HCT116 (cell line): Measurements from ENCODE around the gene ZNF239. TPM values are rescaled to one million over a fixed set of nuclear protein-coding genes. Genes with fewer than 3 reads are reported as not detected.

Source experiments
- ATAC-seq: fragments of 200-7000 bp; cut with Tn5 transposase; 2 replicates; pipeline ENCODE4 v1.9.1; 2020; ENCODE audit warnings: mild to moderate bottlenecking, moderate library complexity
- BruUV-seq: library from RNA; stranded (reverse); fragments of 400-500 nt; replicated peaks from 2 replicates; lab custom pipeline; 2021; lab: Mats Ljungman, UMichigan
- CTCF ChIA-PET: fragments of 300-600 bp; sonication (Branson Sonifier 250); formaldehyde crosslinking; loops from one replicate; lab custom pipeline; 2021; ENCODE audit warnings: antibody characterized with exemption; lab: Charles Lee
- POLR2A ChIA-PET: fragments of 300-600, 350-600 bp; sonication (Branson Sonifier 250); formaldehyde crosslinking; loops from one replicate; lab custom pipeline; 2021; ENCODE audit warnings: antibody characterized with exemption; lab: Charles Lee
- RAD21 ChIA-PET, 2 experiments: fragments of 300-600 bp; sonication (Branson Sonifier 250); formaldehyde crosslinking; loops; one replicate each; lab custom pipeline; 2023; ENCODE audit warnings: low total read pairs in 2 of 2; ENCODE audit not compliant: uncharacterized antibody in 2 of 2, unreplicated experiment in 2 of 2, low non-redundant PET in 1 of 2; lab: Charles Lee
- DNase-seq: peaks from one replicate; pipeline ENCODE4 v3.0.0-alpha.2; 2010; ENCODE audit warnings: low read depth, low spot score
- H2AFZ ChIP-seq: fragments of 200-600 bp; shearing (Covaris generic), sonication (generic); 2 replicates; pipeline ENCODE4 v1.6.1; 2017; ENCODE audit warnings: low read depth, mixed run types, mixed read lengths, antibody characterized with exemption, low read length; ENCODE audit not compliant: poor library complexity, severe bottlenecking
- H3K27ac ChIP-seq: 2 replicates; pipeline ENCODE4 v1.5.1; 2012; ENCODE audit warnings: low read depth, low read length
- H3K27me3 ChIP-seq: fragments of 200-600 bp; sonication (generic); 2 replicates; pipeline ENCODE4 v1.6.1; 2016; ENCODE audit warnings: mixed run types, low read length, mixed read lengths; ENCODE audit not compliant: insufficient read depth
- H3K36me3 ChIP-seq, 2 experiments: fragments of 200-500 bp in 1 of 2; fragments of 200-600 bp in 1 of 2; sonication (Bioruptor generic) in 1 of 2; sonication (generic) in 1 of 2; 2 replicates each; pipeline versions ENCODE4 v1.5.1 to v1.6.1; 2014 to 2016; ENCODE audit warnings: low read length in 2 of 2, inconsistent platforms in 1 of 2, mixed read lengths in 1 of 2, mixed run types in 1 of 2; ENCODE audit not compliant: insufficient read depth in 2 of 2, control insufficient read depth in 1 of 2
- H3K4me1 ChIP-seq, 2 experiments: fragments of 200-600 bp in 1 of 2; sonication (generic) in 1 of 2; 2 replicates each; pipeline versions ENCODE4 v1.5.1 to v1.6.1; 2012 to 2017; ENCODE audit warnings: low read length in 2 of 2, inconsistent platforms in 1 of 2, mild to moderate bottlenecking in 1 of 2, mixed read lengths in 1 of 2, mixed run types in 1 of 2, moderate library complexity in 1 of 2; ENCODE audit not compliant: insufficient read depth in 2 of 2, control insufficient read depth in 1 of 2
- H3K4me2 ChIP-seq: fragments of 200-600 bp; sonication (generic); 2 replicates; pipeline ENCODE4 v1.6.1; 2017; ENCODE audit warnings: mixed run types, low read length, mixed read lengths
- H3K4me3 ChIP-seq, 2 experiments: fragments of 200-600 bp in 1 of 2; sonication (generic) in 1 of 2; replicated peaks in 1 of 2; 2 replicates each; pipeline ENCODE4 v1.5.1; 2011 to 2016; ENCODE audit warnings: low read length in 2 of 2, control low read depth in 1 of 2, low read depth in 1 of 2, mild to moderate bottlenecking in 1 of 2, mixed read lengths in 1 of 2, mixed run types in 1 of 2
- H3K79me2 ChIP-seq: fragments of 200-600 bp; sonication (generic); 2 replicates; pipeline ENCODE4 v1.6.1; 2017; ENCODE audit warnings: mild to moderate bottlenecking, mixed run types, low read length, moderate library complexity, mixed read lengths; ENCODE audit not compliant: insufficient read depth
- H3K9ac ChIP-seq: fragments of 200-600 bp; sonication (generic); 2 replicates; pipeline ENCODE4 v1.6.1; 2016; ENCODE audit warnings: low read length, mixed read lengths
- H3K9me2 ChIP-seq: fragments of 200-600 bp; sonication (generic), shearing (Covaris generic); 2 replicates; pipeline ENCODE4 v1.6.1; 2017; ENCODE audit warnings: mixed run types, mild to moderate bottlenecking, moderate library complexity; ENCODE audit not compliant: insufficient read depth
- H3K9me3 ChIP-seq, 2 experiments: fragments of 200-500 bp in 1 of 2; fragments of 200-600 bp in 1 of 2; sonication (Bioruptor generic) in 1 of 2; sonication (generic) in 1 of 2; 2 replicates each; pipeline ENCODE4 v1.6.1; 2014 to 2017; ENCODE audit warnings: low read length in 2 of 2, mixed read lengths in 2 of 2, inconsistent platforms in 1 of 2, low read depth in 1 of 2, mild to moderate bottlenecking in 1 of 2, mixed run types in 1 of 2, moderate library complexity in 1 of 2; ENCODE audit not compliant: control insufficient read depth in 1 of 2, insufficient read depth in 1 of 2
- H4K20me1 ChIP-seq: fragments of 200-600 bp; sonication (generic), shearing (Covaris generic); 2 replicates; pipeline ENCODE4 v1.6.1; 2017; ENCODE audit warnings: mixed run types, mild to moderate bottlenecking, moderate library complexity; ENCODE audit not compliant: insufficient read depth
- CTCF ChIP-seq, 3 experiments: fragments of 200-600 bp in 1 of 3; sonication (generic) in 1 of 3; IDR thresholded peaks in 2 of 3; conservative IDR thresholded peaks in 1 of 3; 2 replicates each; pipeline ENCODE4 v1.5.1; 2012 to 2017; ENCODE audit warnings: low read depth in 2 of 3, low read length in 2 of 3, antibody characterized with exemption in 1 of 3, borderline replicate concordance in 1 of 3, control low read depth in 1 of 3, mild to moderate bottlenecking in 1 of 3, mixed read lengths in 1 of 3, mixed run types in 1 of 3, moderate library complexity in 1 of 3; ENCODE audit not compliant: insufficient read depth in 1 of 3
- EZH2 ChIP-seq: fragments of 200-600 bp; sonication (generic); IDR thresholded peaks from 2 replicates; pipeline ENCODE4 v1.6.1; 2017; ENCODE audit warnings: antibody characterized with exemption, mixed run types
- JUND ChIP-seq: IDR thresholded peaks from 2 replicates; pipeline ENCODE4 v1.6.1; 2012
- MAX ChIP-seq: IDR thresholded peaks from 2 replicates; pipeline ENCODE4 v1.6.1; 2012
- POLR2A ChIP-seq: IDR thresholded peaks from 2 replicates; pipeline ENCODE4 v1.7.0; 2011; ENCODE audit warnings: borderline replicate concordance; ENCODE audit not compliant: insufficient read depth, insufficient read length; ENCODE audit errors: extremely low read depth
- POLR2AphosphoS5 ChIP-seq: IDR thresholded peaks from 2 replicates; pipeline ENCODE4 v1.6.1; 2011; ENCODE audit warnings: mild to moderate bottlenecking, low read depth, low read length, moderate library complexity
- RAD21 ChIP-seq: IDR thresholded peaks from 2 replicates; pipeline ENCODE4 v1.6.1; 2012; ENCODE audit warnings: low read depth, mild to moderate bottlenecking
- REST ChIP-seq: IDR thresholded peaks from 2 replicates; pipeline ENCODE4 v1.6.1; 2012; ENCODE audit warnings: low read depth
- SIN3A ChIP-seq: IDR thresholded peaks from 2 replicates; pipeline ENCODE4 v1.6.1; 2012; ENCODE audit warnings: low read depth
- SP1 ChIP-seq: IDR thresholded peaks from 2 replicates; pipeline ENCODE4 v1.6.1; 2012; ENCODE audit warnings: low read depth
- TCF7L2 ChIP-seq: IDR thresholded peaks from 2 replicates; pipeline ENCODE4 v1.7.0; 2011; ENCODE audit warnings: borderline replicate concordance, inconsistent platforms; ENCODE audit not compliant: insufficient read depth, insufficient read length; ENCODE audit errors: extremely low read depth
- ZFX ChIP-seq: fragments of 450-650 bp; IDR thresholded peaks from 2 replicates; pipeline ENCODE4 v1.6.1; 2017
- ZNF274 ChIP-seq: fragments of 200-500 bp; sonication (Bioruptor generic); IDR thresholded peaks from 2 replicates; pipeline ENCODE4 v1.6.1; 2014; ENCODE audit warnings: mild to moderate bottlenecking, low read depth, low read length, inconsistent platforms
- intact Hi-C: fragments of 100-400 bp; cut with micrococcal nuclease; formaldehyde crosslinking; loops from 2 replicates; pipeline ENCODE4 v1.10.0; 2022
- total RNA-seq: library from RNA; stranded (reverse); gene quantifications from one replicate; pipeline ENCODE4 v1.2.1, GENCODE V29; 2021; ENCODE audit not compliant: unreplicated experiment

ZNF239 gene
- total RNA-seq, 1 experiment from 2014 or later, result 4.4 TPM

GRCh38 chr10:43616697-43617370, 42.4 kb upstream of the ZNF239 start:
- POLR2A ChIA-PET, result no interaction called here
- Histone ChIP-seq H3K27me3 (no peaks in the 10 kb centered on the region), H3K4me3 (no peak overlapping the region), H3K9ac (no peak overlapping the region), H3K9me3 (peaks cover 7 to 44% of the 10 kb centered on the region in 2 experiments; a peak in 3 of 4 replicates), H2AFZ (no peak overlapping the region), H3K9me2 (no peaks in the 10 kb centered on the region), H3K27ac (no peak overlapping the region), H3K36me3 (peaks cover 4 to 18% of the 10 kb centered on the region in 2 experiments), H3K4me2 (no peak overlapping the region), H3K4me1 (no peaks in the 10 kb centered on the region), H4K20me1 (no peaks in the 10 kb centered on the region), H3K79me2 (no peaks in the 10 kb centered on the region; the same call in 1 of the 2 replicates)
- DNase-seq (no peak), ATAC-seq (no peak)
- intact Hi-C loops, result no loop called here
- BruUV-seq, result no TSS peak
- no peak for TF ChIP-seq POLR2A
- peak; percentile 80 for TF ChIP-seq ZNF274
- TF ChIP-seq RAD21, result no peak
- TF ChIP-seq JUND, result no peak
- TF ChIP-seq TCF7L2, result no peak
- RAD21 ChIA-PET, result no interaction called here
- CTCF ChIA-PET, result no interaction called here

GRCh38 chr10:43610636-43611035, 36.2 kb upstream of the ZNF239 start:
- ChIA-PET CTCF (no interaction called here), POLR2A (no interaction called here), RAD21 (no interaction called here)
- Histone ChIP-seq H3K27me3 (no peaks in the 10 kb centered on the region), H3K27ac (no peak overlapping the region), H3K79me2 (no peaks in the 10 kb centered on the region; the same call in 1 of the 2 replicates), H3K4me3 (no peak overlapping the region), H3K9ac (no peak overlapping the region), H2AFZ (no peak overlapping the region), H3K4me2 (no peak overlapping the region), H3K9me3 (peaks cover 0 to 23% of the 10 kb centered on the region in 2 experiments; a peak in 2 of 4 replicates), H4K20me1 (no peaks in the 10 kb centered on the region), H3K9me2 (no peaks in the 10 kb centered on the region), H3K4me1 (peaks cover 2 to 11% of the 10 kb centered on the region in 2 experiments; a peak in 2 of 4 replicates), H3K36me3 (peaks cover 3 to 6% of the 10 kb centered on the region in 2 experiments; a peak in 2 of 4 replicates)
- BruUV-seq, result no TSS peak
- intact Hi-C loops, result no loop called here
- ATAC-seq (no peak), DNase-seq (no peak)
- no peak for TF ChIP-seq EZH2
- no peak for TF ChIP-seq CTCF (IDR thresholded peaks at IDR 0.05 in 2 of 3, conservative IDR thresholded peaks at IDR 0.05 in 1 of 3; ENCODE audit: borderline replicate concordance in 1 of 3, insufficient read depth in 1 of 3, low read depth in 2 of 3, low read length in 2 of 3)
- TF ChIP-seq SP1, result no peak
- no peak for TF ChIP-seq RAD21
- no peak for TF ChIP-seq POLR2AphosphoS5
- TF ChIP-seq REST, result no peak
- TF ChIP-seq SIN3A, result no peak
- TF ChIP-seq ZFX, result no peak
- no peak for TF ChIP-seq MAX
